ENCODE data around the gene CD47.

GRCh38 chr3:108106449-108106848 lies 15.6 kb upstream of the CD47 start:
- TF ChIP-seq, protein P1, sequence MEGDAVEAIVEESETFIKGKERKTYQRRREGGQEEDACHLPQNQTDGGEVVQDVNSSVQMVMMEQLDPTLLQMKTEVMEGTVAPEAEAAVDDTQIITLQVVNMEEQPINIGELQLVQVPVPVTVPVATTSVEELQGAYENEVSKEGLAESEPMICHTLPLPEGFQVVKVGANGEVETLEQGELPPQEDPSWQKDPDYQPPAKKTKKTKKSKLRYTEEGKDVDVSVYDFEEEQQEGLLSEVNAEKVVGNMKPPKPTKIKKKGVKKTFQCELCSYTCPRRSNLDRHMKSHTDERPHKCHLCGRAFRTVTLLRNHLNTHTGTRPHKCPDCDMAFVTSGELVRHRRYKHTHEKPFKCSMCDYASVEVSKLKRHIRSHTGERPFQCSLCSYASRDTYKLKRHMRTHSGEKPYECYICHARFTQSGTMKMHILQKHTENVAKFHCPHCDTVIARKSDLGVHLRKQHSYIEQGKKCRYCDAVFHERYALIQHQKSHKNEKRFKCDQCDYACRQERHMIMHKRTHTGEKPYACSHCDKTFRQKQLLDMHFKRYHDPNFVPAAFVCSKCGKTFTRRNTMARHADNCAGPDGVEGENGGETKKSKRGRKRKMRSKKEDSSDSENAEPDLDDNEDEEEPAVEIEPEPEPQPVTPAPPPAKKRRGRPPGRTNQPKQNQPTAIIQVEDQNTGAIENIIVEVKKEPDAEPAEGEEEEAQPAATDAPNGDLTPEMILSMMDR (conservative IDR thresholded peaks at IDR 0.05; ENCODE audit: low read length) = no peak
- no peak for TF ChIP-seq EZH2phosphoT487 (IDR thresholded peaks at IDR 0.05; ENCODE audit: borderline replicate concordance)

Measured in Loucy (cell line).